ENCODE results near the gene ACOXL.
A peak's percentile ranks its signal among the peaks of the same experiment; 100 is the strongest.

ACOXL gene

GRCh38 chr2:110718990-110719389, 13.4 kb upstream of the ACOXL start:
- DNase-seq (ENCODE audit: low read depth): no peak

- DNase-seq (ENCODE audit: low read depth): no peak
Measured at GRCh38 chr2:110720547-110720946, 11.8 kb upstream of the ACOXL start.

- no peak for DNase-seq (ENCODE audit: low read depth)
Measured at GRCh38 chr2:110724820-110725219, 7.6 kb upstream of the ACOXL start.

- no peak for DNase-seq (ENCODE audit: low read depth)
Measured at GRCh38 chr2:110725370-110725769, 7.0 kb upstream of the ACOXL start.

GRCh38 chr2:110725859-110726258, 6.5 kb upstream of the ACOXL start:
- no peak for DNase-seq (ENCODE audit: low read depth)

- no peak for DNase-seq (ENCODE audit: low read depth)
Measured at GRCh38 chr2:110726285-110726684, 6.1 kb upstream of the ACOXL start.

GRCh38 chr2:110727923-110728322, 4.5 kb upstream of the ACOXL start:
- no peak for DNase-seq (ENCODE audit: low read depth)

- DNase-seq (ENCODE audit: low read depth): no peak
Measured at GRCh38 chr2:110729106-110729505, 3.3 kb upstream of the ACOXL start.

GRCh38 chr2:110731064-110731463, 1.3 kb upstream of the ACOXL start:
- no peak for DNase-seq (ENCODE audit: low read depth)

- DNase-seq (ENCODE audit: low read depth): no peak
Measured at GRCh38 chr2:110735366-110735765, 3.0 kb downstream of the ACOXL start.

GRCh38 chr2:110737783-110738182, 5.4 kb downstream of the ACOXL start:
- DNase-seq (ENCODE audit: low read depth): no peak

GRCh38 chr2:110740747-110741349, 8.5 kb downstream of the ACOXL start:
- DNase-seq (ENCODE audit: low read depth): no peak

GRCh38 chr2:110741491-110741980, 9.2 kb downstream of the ACOXL start:
- no peak for DNase-seq (ENCODE audit: low read depth)

- no peak for DNase-seq (ENCODE audit: low read depth)
Measured at GRCh38 chr2:110742412-110742811, 10.0 kb downstream of the ACOXL start.

- DNase-seq (ENCODE audit: low read depth): no peak
Measured at GRCh38 chr2:110743600-110743999, 11.2 kb downstream of the ACOXL start.

GRCh38 chr2:110744429-110744828, 12.1 kb downstream of the ACOXL start:
- DNase-seq (ENCODE audit: low read depth): no peak

- DNase-seq (ENCODE audit: low read depth): no peak
Measured at GRCh38 chr2:110745048-110745447, 12.7 kb downstream of the ACOXL start.

GRCh38 chr2:110746586-110747521, 14.5 kb downstream of the ACOXL start:
- DNase-seq (ENCODE audit: low read depth): no peak

GRCh38 chr2:110747522-110748488, 15.4 kb downstream of the ACOXL start:
- no peak for DNase-seq (ENCODE audit: low read depth)

- DNase-seq (ENCODE audit: low read depth): peak; percentile 5
Measured at GRCh38 chr2:110748489-110748867, 16.1 kb downstream of the ACOXL start.

- DNase-seq (ENCODE audit: low read depth): no peak
Measured at GRCh38 chr2:110751642-110752041, 19.3 kb downstream of the ACOXL start.

GRCh38 chr2:110752871-110753270, 20.5 kb downstream of the ACOXL start:
- DNase-seq (ENCODE audit: low read depth): no peak
